Measurements from ENCODE around the gene ARHGEF33. TPM values are rescaled to one million over a fixed set of nuclear protein-coding genes. Genes with fewer than 3 reads are reported as not detected.

The ARHGEF33 gene
- polyA plus RNA-seq, 1 of the 3 experiments (the other 2 are of a cell fraction): 0.25 TPM

DNA sequence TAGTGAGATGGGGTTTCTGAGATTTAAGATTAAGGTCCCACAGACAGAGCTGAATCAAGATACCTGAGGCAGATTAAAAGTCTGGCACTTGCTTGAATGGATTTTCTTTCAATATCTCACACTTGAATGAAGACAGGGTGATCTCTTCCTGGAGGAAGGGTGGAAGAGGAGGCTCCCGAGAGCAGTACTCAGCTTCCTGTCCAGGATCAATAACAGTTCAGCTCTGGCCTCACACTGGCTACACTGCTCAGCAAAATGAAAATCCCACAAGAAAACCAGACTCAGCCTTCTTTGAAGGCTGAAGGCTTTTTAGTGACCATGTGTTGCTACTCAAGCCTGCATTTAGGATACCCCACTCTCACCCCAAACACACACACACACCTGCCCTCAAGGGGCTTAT, 11.1 kb downstream of the ARHGEF33 start:
- no peaks in the 10 kb centered on the region for H3K9me2 ChIP-seq
- no peaks in the 10 kb centered on the region for H3K9me3 ChIP-seq
- H3K27ac ChIP-seq (ENCODE audit: low read depth in 2 of 2, low read length in 1 of 2): no peak overlapping the region
- POLR2A ChIA-PET: no interaction called here
- H3K27me3 ChIP-seq (ENCODE audit: insufficient read depth): no peaks in the 10 kb centered on the region
- no peak overlapping the region for H3K9ac ChIP-seq
- no peak overlapping the region for H3K4me3 ChIP-seq (ENCODE audit: low read depth in 2 of 2, low read length in 1 of 2)
- H3K36me3 ChIP-seq (replicated peaks in 1 of 2; ENCODE audit: control insufficient read depth in 1 of 2, insufficient read depth in 2 of 2, low read length in 1 of 2): no peaks in the 10 kb centered on the region
- DNase-seq: no peak
- H3K4me1 ChIP-seq (ENCODE audit: control insufficient read depth in 1 of 2, insufficient read depth in 2 of 2, low read depth in 1 of 2, low read length in 1 of 2): no peaks in the 10 kb centered on the region
- no peaks in the 10 kb centered on the region for H4K20me1 ChIP-seq (ENCODE audit: insufficient read depth)
- WGBS (ENCODE audit: low lambda C conversion rate): 90% methylated on average over 1 of the region's 1 CpG
- no peak overlapping the region for H3K4me2 ChIP-seq
- H3K79me2 ChIP-seq (ENCODE audit: insufficient read depth): no peaks in the 10 kb centered on the region
- TF ChIP-seq GABPA (IDR thresholded peaks at IDR 0.05; ENCODE audit: low read depth) (no peak), NRF1 (IDR thresholded peaks at IDR 0.05; ENCODE audit: low read depth, low read length) (no peak), RFX5 (IDR thresholded peaks at IDR 0.05; ENCODE audit: low read length) (no peak), YY1 (IDR thresholded peaks at IDR 0.05; ENCODE audit: low read depth) (no peak), ELF1 (IDR thresholded peaks at IDR 0.05) (no peak), CHD2 (IDR thresholded peaks at IDR 0.05; ENCODE audit: low read length, partially characterized antibody) (no peak)
- TF ChIP-seq, protein P1, sequence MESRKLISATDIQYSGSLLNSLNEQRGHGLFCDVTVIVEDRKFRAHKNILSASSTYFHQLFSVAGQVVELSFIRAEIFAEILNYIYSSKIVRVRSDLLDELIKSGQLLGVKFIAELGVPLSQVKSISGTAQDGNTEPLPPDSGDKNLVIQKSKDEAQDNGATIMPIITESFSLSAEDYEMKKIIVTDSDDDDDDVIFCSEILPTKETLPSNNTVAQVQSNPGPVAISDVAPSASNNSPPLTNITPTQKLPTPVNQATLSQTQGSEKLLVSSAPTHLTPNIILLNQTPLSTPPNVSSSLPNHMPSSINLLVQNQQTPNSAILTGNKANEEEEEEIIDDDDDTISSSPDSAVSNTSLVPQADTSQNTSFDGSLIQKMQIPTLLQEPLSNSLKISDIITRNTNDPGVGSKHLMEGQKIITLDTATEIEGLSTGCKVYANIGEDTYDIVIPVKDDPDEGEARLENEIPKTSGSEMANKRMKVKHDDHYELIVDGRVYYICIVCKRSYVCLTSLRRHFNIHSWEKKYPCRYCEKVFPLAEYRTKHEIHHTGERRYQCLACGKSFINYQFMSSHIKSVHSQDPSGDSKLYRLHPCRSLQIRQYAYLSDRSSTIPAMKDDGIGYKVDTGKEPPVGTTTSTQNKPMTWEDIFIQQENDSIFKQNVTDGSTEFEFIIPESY (IDR thresholded peaks at IDR 0.05; ENCODE audit: borderline replicate concordance, low read depth): no peak
- CTCF ChIA-PET: interaction anchor here (1.3 kb wide), 1 partner anchor 46 kb away, joined by 4 read pairs; no protein-coding TSS in a partner anchor
- H3F3A ChIP-seq (replicated peaks; ENCODE audit: insufficient read depth): peaks cover 7% of the 10 kb centered on the region
- H2AFZ ChIP-seq (ENCODE audit: low read depth): no peak overlapping the region

DNA sequence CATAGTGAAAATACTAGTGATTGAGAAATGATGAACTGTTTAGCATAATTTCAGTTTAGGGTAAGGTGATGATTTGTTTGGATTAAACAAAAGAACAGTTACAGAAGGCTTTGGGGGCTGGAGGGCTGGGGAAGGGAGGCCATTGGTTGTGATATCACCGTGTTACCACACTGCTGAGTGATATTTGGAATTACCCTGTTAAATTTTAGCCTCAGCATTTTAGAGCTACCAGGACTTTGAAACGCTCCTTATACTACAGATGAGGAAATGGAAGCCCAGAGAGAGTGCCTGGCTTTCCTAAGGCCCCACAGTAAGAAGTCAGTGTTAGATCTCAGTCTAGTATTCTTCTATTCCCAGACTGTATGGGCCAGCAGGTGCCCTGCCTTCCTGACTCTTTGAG, 15.6 kb downstream of the ARHGEF33 start:
- no peaks in the 10 kb centered on the region for H3K27me3 ChIP-seq (ENCODE audit: insufficient read depth)
- TF ChIP-seq RAD21 (IDR thresholded peaks at IDR 0.05; ENCODE audit: low read length): no peak
- no peak for TF ChIP-seq EZH2phosphoT487 (IDR thresholded peaks at IDR 0.05; ENCODE audit: borderline replicate concordance, low read depth)
- TF ChIP-seq NRF1 (IDR thresholded peaks at IDR 0.05; ENCODE audit: low read depth, low read length): no peak
- no peak for TF ChIP-seq MXI1 (IDR thresholded peaks at IDR 0.05; ENCODE audit: low read depth, low read length)
- TF ChIP-seq USF2 (IDR thresholded peaks at IDR 0.05; ENCODE audit: borderline replicate concordance, low read depth, low read length): no peak
- H2AFZ ChIP-seq (ENCODE audit: low read depth): no peak overlapping the region
- no peaks in the 10 kb centered on the region for H3K79me2 ChIP-seq (ENCODE audit: insufficient read depth)
- H3K27ac ChIP-seq (ENCODE audit: low read depth in 2 of 2, low read length in 1 of 2): no peak overlapping the region
- no peak overlapping the region for H3K4me3 ChIP-seq (ENCODE audit: low read depth in 2 of 2, low read length in 1 of 2)
- H3K4me2 ChIP-seq: no peak overlapping the region
- H4K20me1 ChIP-seq (ENCODE audit: insufficient read depth): no peaks in the 10 kb centered on the region
- H3K9me3 ChIP-seq: no peaks in the 10 kb centered on the region
- no peaks in the 10 kb centered on the region for H3K36me3 ChIP-seq (replicated peaks in 1 of 2; ENCODE audit: control insufficient read depth in 1 of 2, insufficient read depth in 2 of 2, low read length in 1 of 2)
- CTCF ChIA-PET: interaction anchor here (0.5 to 1.1 kb wide), 2 partner anchors 70 to 98 kb away, joined by 3 read pairs; no protein-coding TSS in a partner anchor
- POLR2A ChIA-PET: no interaction called here
- H3K4me1 ChIP-seq (ENCODE audit: control insufficient read depth in 1 of 2, insufficient read depth in 2 of 2, low read depth in 1 of 2, low read length in 1 of 2): peaks cover 0 to 17% of the 10 kb centered on the region in 2 experiments; a peak in 1 of 4 replicates
- H3F3A ChIP-seq (replicated peaks; ENCODE audit: insufficient read depth): no peaks in the 10 kb centered on the region
- no peaks in the 10 kb centered on the region for H3K9me2 ChIP-seq
- DNase-seq: no peak
- WGBS (ENCODE audit: low lambda C conversion rate): 81% methylated on average over 2 of the region's 2 CpGs
- no peak overlapping the region for H3K9ac ChIP-seq

All from SK-N-SH (cell line).